Stimulated activated CD4-positive, alpha-beta T cell treated with anti-CD3 and anti-CD28 coated beads, Interleukin-15, amount 100 ng/mL, for 1 hour (primary cell): ENCODE results near the gene NPR2.
A peak's percentile ranks its signal among the peaks of the same experiment; 100 is the strongest.

Experiments
- DNase-seq, 2 donors: peaks; one replicate each; pipeline ENCODE4 v3.0.0-alpha.2; 2020; ENCODE audit warnings: low read depth in 1 of 2, low spot score in 1 of 2

Gene NPR2

DNA sequence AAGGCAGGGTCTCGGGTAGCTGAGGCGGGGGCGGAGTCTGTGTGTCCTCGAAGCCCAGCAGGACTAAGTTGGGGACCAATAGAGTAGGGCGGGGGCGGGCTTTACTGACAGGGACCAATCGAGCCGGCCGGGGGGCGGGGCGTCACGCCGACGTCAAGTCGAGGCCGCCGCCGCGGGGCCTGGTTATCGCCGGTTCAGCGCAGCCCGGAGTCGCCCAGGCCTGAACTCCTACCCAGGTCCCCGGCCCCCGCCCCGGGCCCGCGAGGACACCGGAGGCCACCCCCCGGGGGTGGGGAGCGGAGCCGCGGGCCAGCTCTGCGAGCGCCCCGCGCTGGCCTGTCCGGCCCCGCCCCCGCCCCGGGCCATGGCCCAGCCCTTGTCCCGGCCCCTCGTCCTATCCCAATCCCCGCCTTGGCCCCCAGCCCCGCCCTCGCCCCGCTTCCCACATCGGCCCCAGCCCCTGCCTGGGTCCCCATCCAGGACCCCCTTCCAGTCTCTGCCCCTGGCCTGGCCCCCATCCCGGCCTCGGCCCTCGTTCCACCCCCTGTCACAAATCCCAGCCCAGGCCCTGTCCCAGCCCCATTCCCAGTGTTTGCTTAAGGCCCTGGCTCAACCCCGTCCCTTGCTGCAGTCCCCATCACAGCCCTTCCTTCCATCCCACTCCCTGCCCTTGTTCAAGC lies 37.8 kb downstream of the NPR2 start, which contains the start of gene TMEM8B:
TMEM8B (plus strand) TSS at position 145 of the 680 bp plus-strand sequence; CDS start at position 365, 220 bp downstream.
- peak; percentile 83 to 91 for DNase-seq

DNA sequence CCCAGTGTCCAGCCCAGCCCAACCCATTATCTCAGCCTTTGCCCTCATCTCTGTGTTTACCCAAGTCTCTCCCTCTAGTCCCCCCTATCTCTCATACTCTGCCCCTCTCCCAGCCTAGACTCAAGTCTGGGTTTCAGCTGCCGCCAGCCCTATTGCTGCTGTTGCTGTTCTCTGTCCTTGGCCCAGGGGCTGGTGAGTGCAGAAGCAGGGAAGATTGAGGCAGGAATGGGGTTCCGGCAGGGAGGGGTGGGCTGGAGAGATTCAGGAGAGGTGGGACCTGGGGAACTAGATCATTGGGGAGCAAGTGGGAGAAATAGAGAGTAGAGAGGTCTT lies 38.3 kb downstream of the NPR2 start:
- DNase-seq = no peak

DNA sequence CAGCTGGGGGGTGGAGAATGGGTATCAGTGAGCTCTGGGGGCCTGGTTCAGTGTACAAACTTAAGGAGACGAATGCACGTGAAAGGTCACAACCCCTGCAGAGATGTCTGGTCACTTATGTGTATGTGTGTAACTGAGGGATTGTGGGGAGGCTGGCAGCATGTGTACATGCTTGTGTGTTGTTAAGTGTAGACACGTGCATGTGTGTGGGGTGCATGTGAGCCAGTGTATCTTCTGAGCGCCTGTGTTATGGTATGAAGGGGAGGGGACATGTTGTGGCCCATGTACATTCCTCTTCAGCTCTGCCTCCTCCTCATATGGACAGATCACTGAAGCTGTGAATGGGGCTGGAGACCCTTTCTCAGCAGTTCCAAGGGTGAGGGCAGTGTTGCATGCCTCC lies 39.6 kb downstream of the NPR2 start:
- no peak for DNase-seq

DNA sequence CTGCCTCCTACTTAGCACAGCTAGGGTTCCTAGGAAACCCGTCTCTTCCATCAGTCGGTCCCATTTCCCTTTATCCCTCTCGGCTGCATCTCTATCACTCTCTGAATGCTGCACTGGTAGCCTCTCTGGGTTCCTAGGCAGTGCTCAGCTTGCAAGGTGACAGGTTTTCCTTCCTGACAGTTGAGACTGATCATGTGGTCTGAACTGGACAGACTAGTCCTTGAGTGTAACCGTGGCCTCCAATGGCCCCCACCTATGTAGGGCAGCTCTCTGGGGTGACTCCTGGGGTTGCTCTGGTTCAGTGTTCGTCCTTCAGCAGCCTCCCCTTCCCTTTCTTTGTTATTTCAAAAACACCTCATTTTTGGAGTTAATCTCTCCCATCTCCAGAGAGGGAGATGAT lies 41.4 kb downstream of the NPR2 start:
- no peak for DNase-seq

DNA sequence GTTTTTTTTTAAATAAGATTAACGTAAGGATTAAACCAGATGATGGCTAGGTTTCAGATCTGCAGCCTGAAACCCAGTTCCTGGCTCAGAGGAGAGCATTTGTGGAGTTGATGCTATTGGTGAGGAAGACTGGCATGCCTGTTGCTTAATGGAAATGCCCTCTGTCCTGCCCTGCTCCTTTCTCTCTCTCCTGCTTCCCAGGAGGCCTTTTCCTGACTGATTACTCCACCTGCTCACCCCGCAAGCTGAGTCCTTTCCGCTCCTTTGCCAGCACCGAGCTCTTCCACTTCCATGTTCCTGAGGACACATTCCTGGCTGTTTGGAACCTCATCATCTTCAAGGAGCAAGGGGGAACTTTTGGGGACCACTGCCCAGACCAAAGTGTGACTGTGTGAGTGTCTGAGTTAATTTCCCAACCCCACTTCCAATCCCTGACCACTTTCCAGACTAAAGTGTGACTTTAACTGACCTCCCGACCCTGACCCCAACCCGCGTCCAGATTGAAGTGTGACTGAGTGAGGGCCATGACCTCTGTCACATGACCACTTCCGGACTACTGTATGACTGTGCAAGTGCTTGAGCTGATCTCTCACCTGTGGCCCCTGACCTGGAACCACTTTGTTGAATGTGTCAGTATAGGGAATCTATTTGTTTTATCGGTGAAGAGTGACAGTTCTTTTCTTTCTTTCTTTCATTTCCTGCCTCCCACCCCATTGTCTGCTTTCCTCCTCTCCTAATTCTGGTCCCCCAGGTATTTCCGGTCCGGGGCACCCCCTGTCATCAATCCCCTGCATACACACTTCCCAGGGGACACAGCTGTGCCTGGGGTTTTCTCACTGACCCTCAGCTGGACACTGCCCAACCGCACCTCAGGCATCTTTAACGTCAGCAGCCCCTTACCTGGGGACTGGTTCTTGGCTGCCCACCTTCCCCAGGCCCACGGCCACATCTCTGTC lies 43.1 kb downstream of the NPR2 start:
- DNase-seq = no peak

DNA sequence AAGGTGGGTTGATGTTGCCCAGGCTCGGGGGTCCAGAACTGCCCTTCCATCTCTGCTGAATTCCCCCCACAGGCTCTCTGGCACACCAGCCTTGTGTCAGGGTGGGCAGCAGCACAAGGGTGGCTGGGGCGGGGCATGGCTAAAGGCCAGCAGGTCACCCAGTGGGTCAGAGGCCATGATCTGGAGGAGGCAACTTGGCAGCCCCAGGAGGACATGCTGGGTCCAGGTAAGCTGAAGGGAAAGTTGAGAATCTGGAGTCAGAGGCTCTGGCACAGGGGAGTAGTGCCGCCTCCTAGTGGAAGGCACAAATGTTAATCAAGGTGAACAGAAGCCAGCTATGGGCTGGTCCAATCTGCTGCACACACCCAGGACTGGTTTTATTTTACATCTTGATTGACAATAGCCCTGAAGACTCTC lies 43.8 kb downstream of the NPR2 start:
- DNase-seq = no peak

DNA sequence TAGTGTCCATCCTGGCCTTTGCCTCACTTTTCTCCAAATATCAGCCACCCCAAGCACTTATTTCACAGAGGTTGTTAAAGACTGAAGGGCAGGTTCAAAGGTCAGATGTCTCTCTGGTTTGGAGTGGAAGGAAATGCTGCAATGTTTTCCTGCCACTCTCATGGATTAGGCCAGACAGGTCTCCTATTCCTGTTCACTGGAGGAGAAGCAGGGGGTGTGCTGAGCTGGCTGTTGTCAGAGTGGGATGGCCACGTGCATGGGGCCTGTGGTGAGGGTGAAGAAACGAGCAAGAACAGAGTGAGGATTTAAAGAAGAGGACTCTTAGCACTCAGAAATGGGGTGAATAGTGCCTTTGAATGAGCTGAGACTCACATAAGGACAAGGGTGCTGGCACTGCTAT lies 44.4 kb downstream of the NPR2 start:
- no peak for DNase-seq

DNA sequence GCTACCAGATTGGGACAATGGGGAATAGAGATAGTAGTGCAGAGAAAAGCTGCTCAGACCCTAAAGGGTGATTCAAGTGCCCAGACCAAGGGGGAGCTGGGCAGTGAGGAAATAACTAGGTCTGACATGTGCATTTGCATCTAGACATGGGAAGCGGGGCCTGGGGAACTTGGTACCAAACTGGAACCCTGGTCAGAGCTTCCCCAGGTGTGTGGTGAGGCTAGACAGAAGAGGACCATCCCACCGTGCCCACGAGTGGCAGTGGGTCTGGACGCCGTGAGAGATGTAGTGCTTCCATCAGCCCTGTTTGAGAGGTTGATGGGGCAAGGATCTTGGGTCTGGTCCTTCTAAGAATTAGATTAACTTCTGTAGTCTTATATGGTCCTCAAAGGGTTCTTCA lies 45.2 kb downstream of the NPR2 start:
- no peak for DNase-seq

DNA sequence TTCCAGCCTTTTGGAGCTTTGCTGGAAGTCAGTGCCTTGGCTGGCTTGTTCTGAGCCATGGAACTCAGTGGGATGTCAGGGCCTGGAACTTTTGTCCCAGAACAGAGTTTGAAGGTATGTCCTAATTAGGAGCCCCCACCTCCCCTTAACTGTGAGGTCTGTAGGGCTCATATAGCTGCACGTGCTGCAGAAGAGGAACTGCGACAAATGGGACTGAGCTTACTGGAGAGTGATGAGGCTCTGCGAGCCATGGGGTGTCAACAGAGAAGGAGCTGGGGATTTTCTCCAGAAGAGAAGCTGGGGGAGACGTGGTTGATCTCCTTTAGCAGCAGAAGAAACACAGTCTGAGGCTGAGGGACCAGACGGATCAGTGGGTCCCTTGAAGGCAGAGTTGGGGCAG lies 48.5 kb downstream of the NPR2 start:
- DNase-seq = no peak

DNA sequence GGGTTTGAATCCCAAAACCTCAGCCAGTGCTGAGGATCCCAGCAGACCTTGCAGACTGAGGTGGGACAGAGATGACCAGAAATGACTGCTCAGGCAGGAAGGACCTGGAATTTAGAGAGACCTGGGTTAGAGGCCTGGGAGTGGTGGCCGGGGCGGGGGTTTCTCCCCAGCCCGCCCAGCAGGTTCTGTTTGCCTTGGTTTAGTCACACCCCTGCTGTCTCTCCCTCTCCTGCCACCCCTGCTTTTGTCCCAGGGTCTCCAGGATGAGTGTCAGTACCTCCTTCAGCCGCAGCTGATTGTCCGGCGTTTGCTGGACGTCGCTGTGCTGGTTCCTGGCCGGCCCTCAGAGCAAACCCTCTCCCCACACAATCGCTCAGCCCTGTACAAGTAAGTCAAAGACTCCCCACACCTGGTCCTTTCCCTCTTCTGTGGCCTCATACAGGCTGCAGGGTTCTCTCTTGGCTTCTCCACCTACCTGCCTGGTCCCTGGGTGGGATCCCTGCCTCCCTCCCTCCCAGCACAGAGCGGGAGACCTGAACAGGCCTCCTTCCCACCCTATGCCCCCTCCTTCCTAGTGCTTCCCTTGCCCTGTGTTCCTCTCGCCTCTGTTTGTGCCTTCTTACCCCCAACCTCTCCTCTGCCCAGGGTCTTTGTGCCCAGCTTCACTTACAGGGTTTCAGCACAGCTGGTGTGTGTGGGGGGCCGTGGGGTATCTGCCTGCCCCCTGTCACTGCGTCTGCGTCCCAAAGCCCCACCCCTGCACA lies 49.7 kb downstream of the NPR2 start:
- no peak for DNase-seq

DNA sequence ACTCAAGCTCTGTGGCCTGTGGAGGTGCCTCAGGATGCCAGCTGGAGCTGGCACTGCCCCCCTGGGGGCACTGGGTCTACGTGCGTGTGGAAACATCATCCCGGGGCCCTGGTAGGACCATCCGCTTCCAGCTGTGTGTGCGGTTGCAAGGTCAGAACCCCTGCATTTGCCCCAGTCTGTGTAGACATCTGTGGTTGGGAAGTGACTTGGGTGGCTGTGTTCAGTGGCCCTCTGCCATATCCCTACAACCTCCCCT lies 50.2 kb downstream of the NPR2 start:
- no peak for DNase-seq

DNA sequence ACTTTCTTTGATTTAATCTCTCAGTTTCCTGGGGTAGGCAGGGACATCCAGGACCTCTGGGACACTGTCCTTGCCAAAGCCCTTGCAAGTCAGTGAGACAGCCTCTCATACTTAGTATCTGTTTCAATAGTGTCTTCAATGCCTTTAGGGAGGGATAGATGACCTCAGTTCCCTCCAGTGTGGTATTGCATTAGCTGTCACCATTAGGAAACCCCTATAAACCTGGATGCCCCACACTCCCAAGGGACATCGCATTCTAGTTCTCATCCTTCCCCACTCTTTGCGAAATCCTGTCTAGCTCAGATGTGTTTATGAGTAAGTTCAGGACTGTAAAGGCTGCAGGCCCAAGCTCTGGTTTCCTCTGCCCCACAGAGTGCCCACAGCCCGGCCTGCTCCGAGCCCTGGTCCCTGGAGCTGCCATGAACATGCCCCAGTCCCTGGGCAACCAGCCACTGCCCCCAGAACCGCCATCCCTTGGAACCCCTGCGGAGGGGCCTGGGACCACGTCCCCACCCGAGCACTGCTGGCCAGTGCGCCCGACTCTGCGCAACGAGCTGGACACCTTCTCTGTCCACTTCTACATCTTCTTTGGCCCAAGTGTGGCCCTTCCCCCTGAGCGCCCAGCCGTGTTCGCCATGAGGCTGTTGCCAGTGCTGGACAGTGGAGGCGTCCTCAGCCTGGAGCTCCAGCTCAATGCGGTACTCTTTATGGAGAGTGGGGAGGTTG lies 50.8 kb downstream of the NPR2 start:
- no peak for DNase-seq

DNA sequence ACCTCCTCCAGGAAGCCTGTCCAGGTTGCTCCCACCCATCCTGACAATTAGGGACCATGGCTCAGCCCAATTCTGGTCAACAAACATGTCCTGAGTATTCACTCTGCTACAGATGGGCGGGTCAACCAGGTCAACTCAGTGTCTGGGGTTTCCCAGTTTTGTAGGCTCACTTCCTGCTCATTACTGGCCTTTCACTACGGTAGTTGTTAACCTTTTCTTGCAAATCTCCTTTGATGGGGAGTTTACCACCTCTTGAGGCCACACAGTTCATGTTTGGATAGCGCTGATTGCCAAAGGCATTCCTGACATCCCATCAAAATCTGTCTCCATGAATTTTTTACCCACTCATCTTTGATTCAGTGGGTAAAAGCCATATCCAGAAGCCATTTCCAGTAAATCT lies 51.4 kb downstream of the NPR2 start:
- DNase-seq = no peak

DNA sequence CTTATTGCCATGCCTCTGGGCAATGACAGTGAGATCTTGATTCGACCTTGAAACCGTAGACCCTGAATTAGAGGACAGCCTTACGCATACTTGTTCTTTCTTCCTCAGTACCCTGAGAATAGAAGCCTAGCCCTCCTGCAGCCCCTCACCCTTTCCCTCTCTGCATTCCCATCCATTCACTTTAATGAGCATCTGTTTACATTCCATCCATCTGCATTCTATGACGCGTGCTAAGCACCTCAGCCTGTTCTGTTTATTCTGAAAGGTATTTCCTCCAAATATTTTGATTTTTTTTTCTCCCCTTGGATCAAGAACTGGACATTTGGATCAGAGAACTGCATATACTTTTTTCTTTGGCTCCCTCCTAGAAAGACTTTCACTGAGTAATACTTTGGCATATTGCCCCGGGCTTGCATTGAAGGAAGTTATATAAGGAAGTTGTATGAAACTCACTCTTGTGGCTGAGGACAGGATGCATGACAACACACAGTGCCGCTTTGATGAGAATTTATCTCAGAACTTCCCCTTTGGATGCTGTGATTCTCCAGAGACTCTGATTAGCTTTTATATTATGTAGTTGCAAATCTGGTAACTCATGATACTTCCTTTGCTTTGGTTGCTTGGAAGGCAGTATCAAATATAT lies 53.4 kb downstream of the NPR2 start:
- no peak for DNase-seq

DNA sequence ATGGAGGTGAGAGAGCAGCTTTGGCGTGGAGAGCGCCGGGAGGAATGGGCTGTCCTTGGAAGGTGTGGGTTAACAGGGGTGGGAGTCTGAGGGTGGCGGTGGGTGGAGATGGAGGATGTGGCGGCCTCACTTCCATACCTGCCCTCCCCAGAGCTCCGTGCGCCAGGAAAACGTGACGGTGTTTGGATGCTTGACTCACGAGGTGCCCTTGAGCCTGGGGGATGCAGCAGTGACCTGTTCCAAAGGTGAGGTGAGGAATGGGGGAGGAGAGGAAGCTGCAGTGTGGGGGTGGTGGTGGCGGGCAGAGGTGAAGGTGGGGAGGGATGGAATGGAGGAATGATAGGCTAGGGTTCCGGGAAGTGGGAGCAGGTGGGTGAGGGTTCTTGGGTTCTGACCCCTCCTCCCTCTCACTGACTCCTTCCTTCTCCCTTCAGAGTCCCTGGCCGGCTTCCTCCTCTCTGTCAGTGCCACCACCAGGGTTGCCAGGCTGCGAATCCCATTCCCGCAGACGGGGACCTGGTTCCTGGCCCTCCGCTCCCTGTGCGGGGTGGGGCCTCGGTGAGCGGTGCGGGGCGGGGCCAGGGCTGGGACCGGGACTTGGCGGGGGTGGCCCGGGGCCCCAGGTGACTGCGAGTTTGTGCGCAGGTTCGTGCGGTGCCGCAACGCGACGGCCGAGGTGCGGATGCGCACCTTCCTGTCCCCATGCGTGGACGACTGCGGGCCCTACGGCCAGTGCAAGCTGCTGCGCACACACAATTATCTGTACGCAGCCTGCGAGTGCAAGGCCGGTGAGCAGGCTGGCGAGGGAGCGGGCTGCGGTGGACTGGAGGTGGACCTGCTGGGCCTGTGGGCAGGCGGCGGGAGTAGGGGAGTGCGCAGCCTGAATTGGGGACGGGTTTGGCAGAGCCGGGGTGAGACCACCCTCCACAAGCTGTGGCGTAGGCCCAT lies 54.7 kb downstream of the NPR2 start:
- no peak for DNase-seq

DNA sequence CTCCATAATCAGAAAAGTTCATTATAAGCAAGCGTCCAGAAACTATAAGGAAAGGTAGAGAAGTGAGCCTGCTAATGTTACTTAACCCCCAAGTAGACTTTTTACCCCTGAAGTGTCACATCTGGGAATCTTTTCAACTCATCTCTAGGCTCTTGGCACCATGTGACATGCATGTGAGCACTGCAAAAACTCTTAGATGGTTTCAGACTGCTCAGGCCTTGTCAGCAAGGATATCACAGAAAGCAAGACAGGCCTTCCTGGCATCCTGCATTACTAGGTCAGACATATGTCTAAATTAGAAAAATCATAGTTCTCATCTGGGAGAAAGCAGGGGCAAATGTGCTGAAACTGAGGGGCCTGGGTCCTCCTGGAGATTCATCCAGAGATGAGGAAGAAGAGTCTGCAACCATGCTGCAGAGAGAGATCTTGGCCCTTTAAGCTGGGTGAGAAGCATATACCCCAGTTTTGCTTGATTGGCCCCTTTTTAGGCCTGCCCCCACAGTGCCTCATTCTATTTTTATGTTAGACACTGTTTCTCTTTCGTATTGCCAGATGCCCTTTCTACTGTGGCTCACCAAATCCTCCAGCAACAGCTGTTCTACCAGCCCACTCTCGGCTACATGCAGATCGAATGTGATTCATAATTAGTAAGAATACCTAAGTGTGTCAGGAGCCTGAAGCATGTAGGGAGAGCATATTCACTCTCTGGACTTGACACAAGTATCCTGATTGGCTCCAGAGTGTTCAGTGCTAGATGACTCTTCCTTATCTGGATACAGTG lies 56.6 kb downstream of the NPR2 start:
- DNase-seq = no peak

DNA sequence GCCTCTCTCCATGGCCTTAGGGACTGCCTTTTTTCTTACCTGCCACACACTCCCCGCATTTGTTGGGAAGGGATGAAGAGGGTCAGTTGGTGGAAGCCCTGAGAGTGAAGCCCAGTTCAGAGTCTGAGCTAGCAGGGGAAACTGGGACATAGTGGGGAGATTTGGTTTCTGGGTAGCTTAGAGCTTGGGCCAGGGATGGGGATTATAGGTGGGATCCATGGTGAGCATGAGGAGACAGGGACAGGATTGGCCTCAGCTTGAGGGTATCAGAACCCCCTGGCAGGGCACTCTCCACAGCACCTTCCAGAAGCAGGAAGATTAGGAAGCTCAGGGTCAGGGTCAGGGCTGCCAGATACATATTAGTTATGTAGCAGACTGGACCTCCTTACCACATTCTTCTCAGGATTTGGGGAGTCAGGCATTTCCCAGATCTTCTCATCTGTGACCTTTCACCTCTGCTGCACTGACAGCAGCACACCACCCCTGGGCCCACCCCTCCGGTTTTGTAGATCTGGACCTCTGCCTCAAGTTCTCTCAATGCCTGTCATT lies 61.0 kb downstream of the NPR2 start:
- no peak for DNase-seq
